GM23338 (cell line): Measurements from ENCODE around the gene ASAP2. TPM values are rescaled to one million over a fixed set of nuclear protein-coding genes. Genes with fewer than 3 reads are reported as not detected.
A peak's percentile ranks its signal among the peaks of the same experiment; 100 is the strongest.

Experiments used
- ATAC-seq: fragments of 200-7000 bp; cut with Tn5 transposase; 3 replicates; pipeline ENCODE4 v1.9.1; 2020
- DNase-seq: peaks from one replicate; pipeline ENCODE4 v3.0.0-alpha.2; 2015; ENCODE audit warnings: low spot score
- H2AFZ ChIP-seq: fragments of 200-600 bp; sonication (generic); 2 replicates; pipeline ENCODE4 v1.8.0; 2016; ENCODE audit warnings: antibody characterized with exemption, mild to moderate bottlenecking, moderate library complexity
- H3F3A ChIP-seq: fragments of 200-600 bp; sonication (generic); replicated peaks from 2 replicates; pipeline ENCODE4 v1.8.0; 2017; ENCODE audit warnings: antibody characterized with exemption, mixed run types, low read depth
- H3K27ac ChIP-seq: fragments of 200-600 bp; sonication (generic); 2 replicates; pipeline ENCODE4 v1.6.1; 2016; ENCODE audit warnings: low read depth
- H3K27me3 ChIP-seq: fragments of 200-600 bp; sonication (generic); 2 replicates; pipeline ENCODE4 v1.8.0; 2016; ENCODE audit warnings: mild to moderate bottlenecking, mixed run types, moderate library complexity; ENCODE audit not compliant: insufficient read depth
- H3K36me3 ChIP-seq: fragments of 200-600 bp; sonication (generic); 2 replicates; pipeline ENCODE4 v1.8.0; 2016; ENCODE audit warnings: mild to moderate bottlenecking; ENCODE audit not compliant: insufficient read depth
- H3K4me1 ChIP-seq: fragments of 200-600 bp; sonication (generic); 2 replicates; pipeline ENCODE4 v1.8.0; 2016; ENCODE audit warnings: mild to moderate bottlenecking, moderate library complexity; ENCODE audit not compliant: insufficient read depth
- H3K4me2 ChIP-seq: fragments of 200-600 bp; sonication (generic); 2 replicates; pipeline ENCODE4 v1.7.1; 2017; ENCODE audit warnings: mixed run types
- H3K4me3 ChIP-seq: fragments of 200-600 bp; sonication (generic); 2 replicates; pipeline ENCODE4 v1.6.1; 2016; ENCODE audit warnings: mixed run types
- H3K79me2 ChIP-seq: fragments of 200-600 bp; sonication (generic); replicated peaks from 2 replicates; pipeline ENCODE4 v1.8.0; 2017; ENCODE audit warnings: mild to moderate bottlenecking; ENCODE audit not compliant: insufficient read depth
- H3K9me2 ChIP-seq: fragments of 200-600 bp; sonication (generic); 2 replicates; pipeline ENCODE4 v1.8.0; 2017; ENCODE audit not compliant: insufficient read depth
- H4K20me1 ChIP-seq: fragments of 200-600 bp; sonication (generic); replicated peaks from 2 replicates; pipeline ENCODE4 v1.8.0; 2017; ENCODE audit warnings: mild to moderate bottlenecking; ENCODE audit not compliant: insufficient read depth
- H3K27ac Mint-ChIP-seq: 2 replicates; pipeline ENCODE4 v1.8.0; 2020; ENCODE audit warnings: inconsistent platforms, mild to moderate bottlenecking, moderate library complexity, mixed read lengths
- H3K27me3 Mint-ChIP-seq: 3 replicates; pipeline ENCODE4 v1.8.0; 2022; ENCODE audit warnings: low read depth, mild to moderate bottlenecking, moderate library complexity, mixed read lengths, inconsistent platforms; ENCODE audit not compliant: insufficient read depth, poor library complexity
- H3K36me3 Mint-ChIP-seq: 3 replicates; pipeline ENCODE4 v1.8.0; 2021; ENCODE audit warnings: low read depth, mild to moderate bottlenecking, inconsistent platforms, moderate library complexity, mixed read lengths
- H3K4me1 Mint-ChIP-seq: 3 replicates; pipeline ENCODE4 v1.8.0; 2020; ENCODE audit warnings: mild to moderate bottlenecking, inconsistent platforms, mixed read lengths
- H3K4me3 Mint-ChIP-seq: 3 replicates; pipeline ENCODE4 v1.8.0; 2021; ENCODE audit warnings: moderate library complexity, mild to moderate bottlenecking, inconsistent platforms, mixed read lengths
- H3K9me3 Mint-ChIP-seq: 3 replicates; pipeline ENCODE4 v1.8.0; 2020; ENCODE audit warnings: moderate library complexity, mild to moderate bottlenecking, inconsistent platforms, mixed read lengths
- CREB1 ChIP-seq: fragments of 250-450 bp; sonication (Bioruptor Pico); IDR thresholded peaks from 2 replicates; pipeline ENCODE4 v1.5.0; 2020; ENCODE audit warnings: low read depth, mild to moderate bottlenecking, moderate library complexity
- NANOG ChIP-seq: IDR thresholded peaks from 2 replicates; pipeline ENCODE4 v1.6.1; 2016; ENCODE audit warnings: antibody characterized with exemption, borderline replicate concordance
- POLR2AphosphoS5 ChIP-seq: IDR thresholded peaks from 2 replicates; pipeline ENCODE4 v1.6.1; 2016; ENCODE audit warnings: antibody characterized with exemption, low read depth
- STAT1 ChIP-seq: IDR thresholded peaks from one replicate; pipeline ENCODE4 v1.6.1; 2016; ENCODE audit warnings: antibody characterized with exemption; ENCODE audit not compliant: unreplicated experiment
- ZNF331 ChIP-seq: fragments of 250-450 bp; sonication (Bioruptor Pico); IDR thresholded peaks from 2 replicates; pipeline ENCODE4 v1.5.0; 2020; ENCODE audit warnings: low read depth, mild to moderate bottlenecking, moderate library complexity
- polyA plus RNA-seq: library from polyadenylated mRNA; unstranded; fragments of >200 nt; fragmentation: Nextera tagmentation; extraction: Ambion mirVana; gene quantifications from 2 replicates; pipeline ENCODE4 v1.2.1, GENCODE V29; 2016
- total RNA-seq: library from RNA; depleted of rRNA; stranded (reverse); fragments of >200 nt; shearing (Covaris generic); gene quantifications from 2 replicates; pipeline ENCODE4 v1.2.3, GENCODE V29; 2014
- TF ChIP-seq, protein P1 (sequence below): IDR thresholded peaks from 2 replicates; pipeline ENCODE4 v1.6.1; 2016; ENCODE audit warnings: antibody characterized with exemption

Gene ASAP2
- total and polyA plus RNA-seq, 2 experiments from 2014 or later: 2.6 to 15.6 TPM

DNA sequence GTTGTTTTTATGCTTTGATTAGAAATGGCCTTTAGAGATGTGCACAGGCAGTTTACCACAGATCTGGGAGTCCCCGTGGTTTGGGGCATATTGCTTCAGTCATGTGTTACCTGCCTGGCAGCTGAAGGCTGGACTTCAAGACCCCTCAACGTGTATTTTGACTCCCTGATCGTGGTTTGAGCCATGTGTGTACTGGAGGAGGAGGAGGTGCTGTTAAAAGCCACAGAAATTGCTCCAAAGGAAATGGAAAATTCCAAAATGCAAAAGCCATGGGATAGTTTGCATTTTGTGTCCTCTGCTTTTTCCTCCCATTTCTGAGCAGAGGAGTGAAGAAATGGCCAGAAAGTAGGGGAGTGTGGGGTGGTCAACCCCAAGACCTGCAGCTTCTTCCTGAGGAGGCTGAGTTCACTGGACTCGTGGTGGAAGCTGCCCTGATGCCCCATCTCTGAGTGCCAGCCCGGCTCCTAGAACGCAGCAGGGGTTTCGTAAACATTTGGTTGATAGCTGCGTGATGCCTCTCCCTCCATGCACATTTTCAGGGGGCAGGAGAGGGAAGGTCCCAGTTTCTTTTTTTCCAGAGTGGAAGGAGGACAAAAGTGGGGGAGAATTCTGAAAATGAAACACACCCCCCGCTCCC lies 171.0 kb downstream of the ASAP2 start:
- no peaks in the 10 kb centered on the region for H3K79me2 ChIP-seq
- DNase-seq (no peak), ATAC-seq (no peak)
- H3K4me3 ChIP-seq: no peak overlapping the region
- Mint-ChIP-seq H3K4me3 (no peak overlapping the region), H3K9me3 (no peaks in the 10 kb centered on the region; the same call in 2 of the 3 replicates), H3K27ac (peak overlapping the region; percentile 84; the same call in 1 of the 2 replicates), H3K27me3 (peaks cover 9% of the 10 kb centered on the region), H3K4me1 (peaks cover 28% of the 10 kb centered on the region), H3K36me3 (peaks cover 28% of the 10 kb centered on the region)
- H4K20me1 ChIP-seq: no peaks in the 10 kb centered on the region
- H3K4me1 ChIP-seq: peaks cover 9% of the 10 kb centered on the region; the same call in 1 of the 2 replicates
- no peaks in the 10 kb centered on the region; the same call in 1 of the 2 replicates for H3K36me3 ChIP-seq
- no peak for TF ChIP-seq POLR2AphosphoS5
- no peaks in the 10 kb centered on the region for H3F3A ChIP-seq
- no peak overlapping the region for H2AFZ ChIP-seq
- H3K27ac ChIP-seq: peak overlapping the region; percentile 59; the same call in 1 of the 2 replicates
- no peaks in the 10 kb centered on the region for H3K9me2 ChIP-seq
- no peaks in the 10 kb centered on the region for H3K27me3 ChIP-seq
- H3K4me2 ChIP-seq: no peak overlapping the region

DNA sequence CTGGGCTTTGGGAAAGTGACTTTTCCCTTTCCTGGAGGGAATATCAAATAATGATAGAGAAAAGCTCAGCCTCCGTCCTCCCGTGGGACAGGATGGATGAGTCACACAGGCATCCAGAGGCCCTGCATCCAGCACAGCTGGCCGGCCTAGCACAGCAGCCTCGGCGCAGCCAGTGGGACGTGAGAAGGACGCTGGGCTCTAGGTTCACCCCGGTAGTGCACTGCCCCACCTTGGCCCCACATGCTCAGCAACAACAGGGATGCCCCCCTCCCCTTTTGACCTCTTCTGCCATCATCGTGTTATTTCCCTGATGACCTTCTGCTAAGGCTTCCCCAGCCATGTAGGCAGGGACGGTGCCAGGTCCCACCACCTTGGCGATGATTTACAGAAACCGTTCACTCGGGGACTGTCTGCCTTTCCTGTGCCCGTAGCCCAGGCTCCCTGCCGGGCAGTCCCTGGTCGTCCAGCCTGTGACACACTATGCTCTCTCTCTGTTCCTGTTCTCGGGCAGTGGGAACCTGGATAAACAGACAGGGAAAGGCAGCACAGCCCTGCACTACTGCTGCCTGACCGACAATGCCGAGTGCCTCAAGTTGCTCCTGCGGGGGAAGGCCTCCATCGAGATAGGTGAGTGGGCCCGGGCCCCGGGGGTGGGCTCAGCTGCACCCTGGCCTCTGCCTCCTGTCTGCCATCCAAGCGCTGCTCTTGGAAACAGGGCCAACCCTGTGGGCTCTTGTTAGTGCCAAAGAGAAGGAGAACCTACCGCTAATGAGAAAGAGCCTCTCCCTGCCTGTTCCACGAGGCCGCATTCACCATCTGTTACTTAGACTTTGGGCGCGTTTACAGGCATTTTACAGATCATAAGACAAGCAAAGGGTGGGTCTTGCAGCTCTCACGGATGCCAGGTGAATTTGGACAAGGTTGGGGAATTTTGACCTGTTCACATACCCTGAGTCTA lies 172.1 kb downstream of the ASAP2 start:
- peaks cover 9% of the 10 kb centered on the region; the same call in 1 of the 2 replicates for H3K4me1 ChIP-seq
- no peak overlapping the region for H3K27ac ChIP-seq
- peak overlapping the region; percentile 77 for H3K27ac Mint-ChIP-seq
- no peaks in the 10 kb centered on the region for H3F3A ChIP-seq
- peaks cover 9% of the 10 kb centered on the region for H3K27me3 Mint-ChIP-seq
- no peak for TF ChIP-seq ZNF331 (CRISPR knock-in tag)
- TF ChIP-seq CREB1 (CRISPR knock-in tag): no peak
- TF ChIP-seq, protein P1, sequence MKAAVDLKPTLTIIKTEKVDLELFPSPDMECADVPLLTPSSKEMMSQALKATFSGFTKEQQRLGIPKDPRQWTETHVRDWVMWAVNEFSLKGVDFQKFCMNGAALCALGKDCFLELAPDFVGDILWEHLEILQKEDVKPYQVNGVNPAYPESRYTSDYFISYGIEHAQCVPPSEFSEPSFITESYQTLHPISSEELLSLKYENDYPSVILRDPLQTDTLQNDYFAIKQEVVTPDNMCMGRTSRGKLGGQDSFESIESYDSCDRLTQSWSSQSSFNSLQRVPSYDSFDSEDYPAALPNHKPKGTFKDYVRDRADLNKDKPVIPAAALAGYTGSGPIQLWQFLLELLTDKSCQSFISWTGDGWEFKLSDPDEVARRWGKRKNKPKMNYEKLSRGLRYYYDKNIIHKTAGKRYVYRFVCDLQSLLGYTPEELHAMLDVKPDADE: no peak
- no peak for TF ChIP-seq STAT1
- TF ChIP-seq NANOG: no peak
- H3K27me3 ChIP-seq: no peaks in the 10 kb centered on the region
- H3K36me3 Mint-ChIP-seq: peaks cover 34% of the 10 kb centered on the region
- no peaks in the 10 kb centered on the region for H3K9me2 ChIP-seq
- no peaks in the 10 kb centered on the region for H4K20me1 ChIP-seq
- ATAC-seq: peak; percentile 57
- no peaks in the 10 kb centered on the region; the same call in 1 of the 2 replicates for H3K36me3 ChIP-seq
- no peak for DNase-seq
- H3K4me2 ChIP-seq: no peak overlapping the region
- H3K4me3 ChIP-seq: no peak overlapping the region
- peaks cover 28% of the 10 kb centered on the region for H3K4me1 Mint-ChIP-seq
- H2AFZ ChIP-seq: no peak overlapping the region
- no peaks in the 10 kb centered on the region for H3K79me2 ChIP-seq
- H3K4me3 Mint-ChIP-seq: no peak overlapping the region
- H3K9me3 Mint-ChIP-seq: no peaks in the 10 kb centered on the region; the same call in 2 of the 3 replicates

- Histone ChIP-seq H3K9me2 (no peaks in the 10 kb centered on the region), H3K27me3 (no peaks in the 10 kb centered on the region), H3K4me1 (peaks cover 9% of the 10 kb centered on the region; the same call in 1 of the 2 replicates), H3F3A (no peaks in the 10 kb centered on the region), H3K79me2 (no peaks in the 10 kb centered on the region), H2AFZ (no peak overlapping the region), H3K36me3 (no peaks in the 10 kb centered on the region; the same call in 1 of the 2 replicates), H3K27ac (no peak overlapping the region), H3K4me3 (no peak overlapping the region), H4K20me1 (no peaks in the 10 kb centered on the region), H3K4me2 (no peak overlapping the region)
- DNase-seq: no peak
- ATAC-seq: no peak
- peaks cover 28% of the 10 kb centered on the region for H3K36me3 Mint-ChIP-seq
- peaks cover 9% of the 10 kb centered on the region for H3K27me3 Mint-ChIP-seq
- TF ChIP-seq POLR2AphosphoS5: no peak
- H3K27ac Mint-ChIP-seq: peak overlapping the region; percentile 77
- H3K4me3 Mint-ChIP-seq: no peak overlapping the region
- peaks cover 24% of the 10 kb centered on the region for H3K4me1 Mint-ChIP-seq
- H3K9me3 Mint-ChIP-seq: no peaks in the 10 kb centered on the region
These were observed 172.8 kb downstream of the ASAP2 start for GRCh38 chr2:9379391-9379755.
